Measurements from ENCODE around the gene CDCA4.

CDCA4 gene

DNA sequence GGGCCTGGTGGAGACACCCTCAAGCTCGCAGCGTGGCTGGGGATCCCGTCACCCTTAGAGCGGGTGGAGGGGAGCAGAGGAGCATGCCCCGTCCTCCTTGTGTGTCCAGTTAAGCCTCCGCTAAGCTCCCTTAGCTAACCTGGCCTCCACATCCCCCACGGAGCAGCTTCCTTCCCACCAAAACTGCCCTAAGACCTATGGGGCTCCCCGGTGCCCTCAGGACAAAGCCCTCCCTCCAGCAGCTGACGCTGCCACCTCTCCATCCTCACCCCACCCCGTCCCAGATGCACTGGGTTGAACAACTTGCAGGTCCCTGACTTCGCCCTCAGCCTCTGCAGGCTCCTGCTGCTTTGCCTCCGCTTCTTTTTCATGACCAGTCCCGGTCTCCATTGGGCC, 46.7 kb downstream of the CDCA4 start:
- Histone ChIP-seq H3K4me3 (ENCODE audit: control insufficient read depth in 1 of 7, extremely low read depth in 1 of 7, insufficient read depth in 4 of 7, low read depth in 2 of 7, low read length in 6 of 7) (no peak overlapping the region), H3K9me3 (ENCODE audit: control extremely low read depth in 1 of 5, control insufficient read depth in 4 of 5, insufficient read depth in 2 of 5, low read depth in 1 of 5, low read length in 4 of 5) (no peaks in the 10 kb centered on the region), H3K27ac (ENCODE audit: insufficient read depth in 1 of 2, low read depth in 1 of 2, low read length in 2 of 2, poor library complexity in 1 of 2, severe bottlenecking in 2 of 2) (no peak overlapping the region), H3K4me1 (ENCODE audit: control extremely low read depth in 1 of 4, control insufficient read depth in 4 of 4, insufficient read depth in 4 of 4, low read length in 3 of 4) (peaks cover 0 to 16% (median 13%) of the 10 kb centered on the region in 4 experiments), H3K27me3 (replicated peaks in 2 of 5; ENCODE audit: control insufficient read depth in 4 of 5, insufficient read depth in 5 of 5, low read length in 4 of 5) (peaks cover 0 to 25% (median 12%) of the 10 kb centered on the region in 5 experiments), H3K36me3 (ENCODE audit: control insufficient read depth in 4 of 4, insufficient read depth in 4 of 4, low read length in 3 of 4) (no peaks in the 10 kb centered on the region)
- DNase-seq = no peak
- CTCF ChIA-PET = interaction anchor here (0.9 to 5.8 kb wide), 17 partner anchors 9 to 116 kb away, joined by 3 to 100 read pairs (median 6); partner anchors contain the start of gene CLBA1
- 97% methylated on average over 13 of the region's 13 CpGs for WGBS (ENCODE audit: insufficient coverage)
- POLR2A ChIA-PET = no interaction called here

GRCh38 chr14:104973385-104974145, 47.3 kb downstream of the CDCA4 start:
- CTCF ChIA-PET = interaction anchor here (0.8 to 5.8 kb wide), 14 partner anchors 9 to 116 kb away, joined by 3 to 100 read pairs (median 7); no protein-coding TSS in a partner anchor
- DNase-seq = no peak
- POLR2A ChIA-PET = no interaction called here
- Histone ChIP-seq H3K4me1 (ENCODE audit: control extremely low read depth in 1 of 4, control insufficient read depth in 4 of 4, insufficient read depth in 4 of 4, low read length in 3 of 4) (peaks cover 0 to 15% (median 11%) of the 10 kb centered on the region in 4 experiments), H3K9me3 (ENCODE audit: control extremely low read depth in 1 of 5, control insufficient read depth in 4 of 5, insufficient read depth in 2 of 5, low read depth in 1 of 5, low read length in 4 of 5) (no peaks in the 10 kb centered on the region), H3K36me3 (ENCODE audit: control insufficient read depth in 4 of 4, insufficient read depth in 4 of 4, low read length in 3 of 4) (no peaks in the 10 kb centered on the region), H3K4me3 (ENCODE audit: control insufficient read depth in 1 of 7, extremely low read depth in 1 of 7, insufficient read depth in 4 of 7, low read depth in 2 of 7, low read length in 6 of 7) (no peak overlapping the region), H3K27ac (ENCODE audit: insufficient read depth in 1 of 2, low read depth in 1 of 2, low read length in 2 of 2, poor library complexity in 1 of 2, severe bottlenecking in 2 of 2) (no peak overlapping the region), H3K27me3 (replicated peaks in 2 of 5; ENCODE audit: control insufficient read depth in 4 of 5, insufficient read depth in 5 of 5, low read length in 4 of 5) (peaks cover 0 to 21% (median 12%) of the 10 kb centered on the region in 5 experiments)
- 90% methylated on average over 19 of the region's 23 CpGs for WGBS (ENCODE audit: insufficient coverage)

GRCh38 chr14:104973135-104973384, 47.8 kb downstream of the CDCA4 start:
- POLR2A ChIA-PET = no interaction called here
- Histone ChIP-seq H3K36me3 (ENCODE audit: control insufficient read depth in 4 of 4, insufficient read depth in 4 of 4, low read length in 3 of 4) (no peaks in the 10 kb centered on the region), H3K9me3 (ENCODE audit: control extremely low read depth in 1 of 5, control insufficient read depth in 4 of 5, insufficient read depth in 2 of 5, low read depth in 1 of 5, low read length in 4 of 5) (no peaks in the 10 kb centered on the region), H3K27me3 (replicated peaks in 2 of 5; ENCODE audit: control insufficient read depth in 4 of 5, insufficient read depth in 5 of 5, low read length in 4 of 5) (peaks cover 0 to 25% (median 12%) of the 10 kb centered on the region in 5 experiments), H3K27ac (ENCODE audit: insufficient read depth in 1 of 2, low read depth in 1 of 2, low read length in 2 of 2, poor library complexity in 1 of 2, severe bottlenecking in 2 of 2) (no peak overlapping the region), H3K4me1 (ENCODE audit: control extremely low read depth in 1 of 4, control insufficient read depth in 4 of 4, insufficient read depth in 4 of 4, low read length in 3 of 4) (peaks cover 0 to 19% (median 12%) of the 10 kb centered on the region in 4 experiments), H3K4me3 (ENCODE audit: control insufficient read depth in 1 of 7, extremely low read depth in 1 of 7, insufficient read depth in 4 of 7, low read depth in 2 of 7, low read length in 6 of 7) (no peak overlapping the region)
- CTCF ChIA-PET = interaction anchor here (0.8 to 5.8 kb wide), 10 partner anchors 8 to 117 kb away, joined by 3 to 100 read pairs (median 8); no protein-coding TSS in a partner anchor
- WGBS (ENCODE audit: insufficient coverage) = 95% methylated on average over 12 of the region's 12 CpGs
- DNase-seq = no peak

DNA sequence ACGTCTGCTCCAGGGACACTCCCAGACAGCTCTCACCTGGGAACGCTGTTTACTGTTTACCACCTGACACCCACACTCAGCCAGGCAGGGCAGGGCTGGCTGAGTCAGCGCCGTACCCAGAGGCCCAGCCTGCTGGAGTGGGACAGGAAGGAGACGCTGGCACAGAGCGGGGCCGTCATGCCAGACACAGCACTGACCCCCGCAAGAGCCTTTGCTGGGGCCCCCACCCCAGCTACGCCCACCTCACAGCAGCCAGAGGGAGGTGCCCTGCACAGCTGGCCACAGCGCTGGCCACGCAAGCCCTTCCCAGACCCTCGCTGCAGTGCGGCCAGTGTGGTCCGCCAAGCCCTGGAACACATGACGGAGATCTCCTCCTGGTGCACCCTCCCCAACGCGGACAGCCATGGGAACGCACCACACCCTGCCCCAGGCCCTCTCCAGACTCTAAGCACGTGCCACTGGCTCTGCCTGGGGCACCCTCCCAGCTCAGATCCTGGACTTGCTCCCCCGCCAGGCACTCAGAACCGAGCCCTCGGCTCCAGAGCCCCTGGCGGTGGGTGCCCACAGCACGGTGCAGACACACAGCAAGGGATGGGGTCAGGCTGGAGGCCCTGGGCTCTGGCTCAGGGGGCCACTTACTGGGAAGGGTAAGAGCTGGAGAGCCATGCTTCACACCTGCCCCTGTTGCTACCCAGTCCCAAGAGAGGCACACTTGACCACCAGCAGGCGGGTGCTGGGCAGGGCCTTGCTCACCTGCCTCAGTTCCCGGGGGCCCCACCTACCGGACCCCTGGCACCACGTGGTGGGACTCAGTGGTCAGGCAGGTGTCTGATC, 48.4 kb downstream of the CDCA4 start:
- no peak for DNase-seq
- H3K36me3 ChIP-seq (ENCODE audit: control insufficient read depth in 4 of 4, insufficient read depth in 4 of 4, low read length in 3 of 4) = no peaks in the 10 kb centered on the region
- H3K27me3 ChIP-seq (replicated peaks in 2 of 5; ENCODE audit: control insufficient read depth in 4 of 5, insufficient read depth in 5 of 5, low read length in 4 of 5) = peaks cover 0 to 23% (median 12%) of the 10 kb centered on the region in 5 experiments
- ChIA-PET CTCF (interaction anchor here (0.6 to 5.8 kb wide), 9 partner anchors 7 to 207 kb away, joined by 3 to 100 read pairs (median 6); no protein-coding TSS in a partner anchor), POLR2A (interaction anchor here (0.6 kb wide), 1 partner anchor 63 kb away, joined by 3 read pairs; no protein-coding TSS in a partner anchor)
- no peak overlapping the region for H3K27ac ChIP-seq (ENCODE audit: insufficient read depth in 1 of 2, low read depth in 1 of 2, low read length in 2 of 2, poor library complexity in 1 of 2, severe bottlenecking in 2 of 2)
- H3K4me3 ChIP-seq (ENCODE audit: control insufficient read depth in 1 of 7, extremely low read depth in 1 of 7, insufficient read depth in 4 of 7, low read depth in 2 of 7, low read length in 6 of 7) = no peak overlapping the region
- WGBS (ENCODE audit: insufficient coverage) = 92% methylated on average over 25 of the region's 28 CpGs
- peaks cover 0 to 19% (median 12%) of the 10 kb centered on the region in 4 experiments for H3K4me1 ChIP-seq (ENCODE audit: control extremely low read depth in 1 of 4, control insufficient read depth in 4 of 4, insufficient read depth in 4 of 4, low read length in 3 of 4)
- H3K9me3 ChIP-seq (ENCODE audit: control extremely low read depth in 1 of 5, control insufficient read depth in 4 of 5, insufficient read depth in 2 of 5, low read depth in 1 of 5, low read length in 4 of 5) = no peaks in the 10 kb centered on the region

DNA sequence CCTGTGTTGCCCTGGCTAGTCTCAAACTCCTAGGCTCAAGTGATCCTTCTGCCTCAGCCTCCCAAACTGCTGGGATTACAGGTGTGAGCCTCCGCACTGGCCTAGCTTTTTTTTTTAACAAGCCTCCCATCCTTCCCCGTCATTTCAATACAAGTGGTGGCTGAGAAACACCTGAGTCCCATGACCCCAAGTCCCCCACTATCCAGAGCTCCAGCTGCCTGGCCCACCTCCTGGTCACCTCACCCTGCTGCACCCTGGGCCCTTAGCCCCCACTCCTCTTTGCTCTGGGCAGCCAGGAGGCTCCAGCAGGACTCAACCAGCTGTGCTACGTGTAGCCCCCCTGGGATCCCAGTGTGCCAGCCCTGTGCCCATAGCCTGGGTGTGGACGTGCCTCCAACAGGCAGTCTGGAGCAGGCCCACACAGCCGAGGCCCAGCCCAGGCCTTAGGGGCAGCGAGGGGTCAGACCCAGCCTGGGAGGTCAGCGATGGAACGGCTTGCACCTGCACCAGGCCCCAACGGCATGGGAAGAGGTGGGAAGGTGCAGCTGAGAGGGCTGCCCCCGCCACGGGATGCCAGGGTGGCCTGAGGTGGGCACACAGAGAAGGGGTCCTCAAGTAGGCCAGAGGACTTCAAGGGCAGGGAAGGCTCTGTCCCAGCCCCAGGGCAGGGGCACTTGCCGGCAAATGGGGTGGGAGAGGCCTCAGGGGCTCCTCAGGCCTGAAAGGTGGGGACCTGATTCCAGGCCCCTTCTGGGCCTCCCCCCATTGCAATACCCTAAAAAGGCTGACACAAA, 49.2 kb downstream of the CDCA4 start:
- no peak overlapping the region for H3K27ac ChIP-seq (ENCODE audit: insufficient read depth in 1 of 2, low read depth in 1 of 2, low read length in 2 of 2, poor library complexity in 1 of 2, severe bottlenecking in 2 of 2)
- ChIA-PET POLR2A (no interaction called here), CTCF (interaction anchor here (1.1 to 5.8 kb wide), 2 partner anchors 73 to 115 kb away, joined by 3 to 100 read pairs; no protein-coding TSS in a partner anchor)
- peaks cover 0 to 23% (median 8%) of the 10 kb centered on the region in 5 experiments for H3K27me3 ChIP-seq (replicated peaks in 2 of 5; ENCODE audit: control insufficient read depth in 4 of 5, insufficient read depth in 5 of 5, low read length in 4 of 5)
- no peaks in the 10 kb centered on the region for H3K36me3 ChIP-seq (ENCODE audit: control insufficient read depth in 4 of 4, insufficient read depth in 4 of 4, low read length in 3 of 4)
- WGBS (ENCODE audit: insufficient coverage) = 99% methylated on average over 11 of the region's 12 CpGs
- DNase-seq = no peak
- H3K9me3 ChIP-seq (ENCODE audit: control extremely low read depth in 1 of 5, control insufficient read depth in 4 of 5, insufficient read depth in 2 of 5, low read depth in 1 of 5, low read length in 4 of 5) = no peaks in the 10 kb centered on the region
- peaks cover 0 to 19% (median 12%) of the 10 kb centered on the region in 4 experiments for H3K4me1 ChIP-seq (ENCODE audit: control extremely low read depth in 1 of 4, control insufficient read depth in 4 of 4, insufficient read depth in 4 of 4, low read length in 3 of 4)
- H3K4me3 ChIP-seq (ENCODE audit: control insufficient read depth in 1 of 7, extremely low read depth in 1 of 7, insufficient read depth in 4 of 7, low read depth in 2 of 7, low read length in 6 of 7) = no peak overlapping the region

- 96% methylated on average over 17 of the region's 19 CpGs for WGBS (ENCODE audit: insufficient coverage)
- Histone ChIP-seq H3K36me3 (ENCODE audit: control insufficient read depth in 4 of 4, insufficient read depth in 4 of 4, low read length in 3 of 4) (no peaks in the 10 kb centered on the region), H3K4me3 (ENCODE audit: control insufficient read depth in 1 of 7, extremely low read depth in 1 of 7, insufficient read depth in 4 of 7, low read depth in 2 of 7, low read length in 6 of 7) (no peak overlapping the region), H3K27ac (ENCODE audit: insufficient read depth in 1 of 2, low read depth in 1 of 2, low read length in 2 of 2, poor library complexity in 1 of 2, severe bottlenecking in 2 of 2) (no peak overlapping the region), H3K27me3 (replicated peaks in 2 of 5; ENCODE audit: control insufficient read depth in 4 of 5, insufficient read depth in 5 of 5, low read length in 4 of 5) (peaks cover 0 to 21% (median 6%) of the 10 kb centered on the region in 5 experiments), H3K9me3 (ENCODE audit: control extremely low read depth in 1 of 5, control insufficient read depth in 4 of 5, insufficient read depth in 2 of 5, low read depth in 1 of 5, low read length in 4 of 5) (no peaks in the 10 kb centered on the region), H3K4me1 (ENCODE audit: control extremely low read depth in 1 of 4, control insufficient read depth in 4 of 4, insufficient read depth in 4 of 4, low read length in 3 of 4) (peaks cover 0 to 15% (median 12%) of the 10 kb centered on the region in 4 experiments)
- POLR2A ChIA-PET = no interaction called here
- CTCF ChIA-PET = interaction anchor here (1.1 to 1.6 kb wide), 3 partner anchors 11 to 77 kb away, joined by 3 read pairs; no protein-coding TSS in a partner anchor
- no peak for DNase-seq
Observed at GRCh38 chr14:104970231-104971068, 50.4 kb downstream of the CDCA4 start.
